ENCODE results near the gene PRKCE.

DNA sequence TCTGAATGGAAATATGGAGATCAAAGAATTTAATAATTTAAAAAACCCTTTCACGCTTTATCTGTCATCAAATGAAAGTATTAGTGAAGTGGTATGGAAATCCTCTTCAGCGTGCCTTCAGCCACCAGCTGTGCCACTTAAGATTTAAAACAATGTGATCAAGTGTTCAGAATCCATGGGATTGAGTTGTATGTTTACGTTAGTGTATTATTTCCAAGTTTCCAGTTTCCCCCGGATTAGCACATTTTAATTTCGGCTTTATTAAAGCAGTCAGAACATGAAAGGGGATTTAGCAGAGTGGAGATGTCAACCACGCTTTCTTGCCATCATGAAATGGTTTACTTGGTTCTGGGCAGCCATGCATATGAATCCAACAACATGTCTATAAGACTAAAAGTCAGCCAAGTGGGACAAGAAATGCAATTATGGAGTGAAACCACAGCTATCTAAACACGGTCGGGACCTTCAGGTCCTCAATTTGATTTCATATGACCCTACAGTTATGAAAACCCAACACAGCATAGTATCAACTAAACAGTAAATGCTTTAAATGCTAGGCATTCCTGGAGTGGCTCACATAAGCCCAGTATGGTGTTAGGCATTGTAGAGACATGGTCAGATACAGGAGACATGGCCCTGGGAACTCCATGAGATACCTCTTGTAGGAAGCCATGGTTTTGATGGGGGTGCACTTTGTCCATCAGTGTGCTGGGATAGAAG is 420.8 kb downstream of the PRKCE start:
- TF ChIP-seq, protein P1, sequence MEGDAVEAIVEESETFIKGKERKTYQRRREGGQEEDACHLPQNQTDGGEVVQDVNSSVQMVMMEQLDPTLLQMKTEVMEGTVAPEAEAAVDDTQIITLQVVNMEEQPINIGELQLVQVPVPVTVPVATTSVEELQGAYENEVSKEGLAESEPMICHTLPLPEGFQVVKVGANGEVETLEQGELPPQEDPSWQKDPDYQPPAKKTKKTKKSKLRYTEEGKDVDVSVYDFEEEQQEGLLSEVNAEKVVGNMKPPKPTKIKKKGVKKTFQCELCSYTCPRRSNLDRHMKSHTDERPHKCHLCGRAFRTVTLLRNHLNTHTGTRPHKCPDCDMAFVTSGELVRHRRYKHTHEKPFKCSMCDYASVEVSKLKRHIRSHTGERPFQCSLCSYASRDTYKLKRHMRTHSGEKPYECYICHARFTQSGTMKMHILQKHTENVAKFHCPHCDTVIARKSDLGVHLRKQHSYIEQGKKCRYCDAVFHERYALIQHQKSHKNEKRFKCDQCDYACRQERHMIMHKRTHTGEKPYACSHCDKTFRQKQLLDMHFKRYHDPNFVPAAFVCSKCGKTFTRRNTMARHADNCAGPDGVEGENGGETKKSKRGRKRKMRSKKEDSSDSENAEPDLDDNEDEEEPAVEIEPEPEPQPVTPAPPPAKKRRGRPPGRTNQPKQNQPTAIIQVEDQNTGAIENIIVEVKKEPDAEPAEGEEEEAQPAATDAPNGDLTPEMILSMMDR (conservative IDR thresholded peaks at IDR 0.05), result no peak
- no peak for TF ChIP-seq EZH2 (IDR thresholded peaks at IDR 0.05; ENCODE audit: low read depth)
